HL-60 (cell line): ENCODE data around the gene CCSER1.

Source experiments
- POLR2AphosphoS5 ChIP-seq: IDR thresholded peaks from 2 replicates; pipeline ENCODE4 v1.6.1; 2012; ENCODE audit warnings: low read depth
- TF ChIP-seq, protein P1 (sequence below): IDR thresholded peaks from 2 replicates; pipeline ENCODE4 v1.6.1; 2012; ENCODE audit warnings: low read depth; ENCODE audit not compliant: insufficient replicate concordance

DNA sequence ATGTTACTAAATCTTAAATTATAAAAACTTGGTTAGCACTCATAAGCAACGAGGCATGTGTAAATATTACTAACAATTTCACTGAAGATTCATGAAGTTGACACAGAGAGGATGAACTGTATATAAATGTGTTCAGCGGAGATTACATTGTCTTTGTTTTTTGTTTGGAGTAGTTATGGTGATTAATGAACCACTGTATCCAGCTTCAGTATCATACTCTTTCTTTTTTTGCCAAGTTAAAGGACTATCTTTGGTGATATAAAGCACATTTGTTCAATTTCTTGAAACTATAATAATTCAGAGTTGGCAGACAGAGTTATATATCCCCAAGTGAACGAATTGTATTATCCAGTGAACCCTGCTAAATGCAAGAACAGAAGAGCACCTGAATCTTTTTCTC, 497.6 kb downstream of the CCSER1 start:
- TF ChIP-seq, protein P1, sequence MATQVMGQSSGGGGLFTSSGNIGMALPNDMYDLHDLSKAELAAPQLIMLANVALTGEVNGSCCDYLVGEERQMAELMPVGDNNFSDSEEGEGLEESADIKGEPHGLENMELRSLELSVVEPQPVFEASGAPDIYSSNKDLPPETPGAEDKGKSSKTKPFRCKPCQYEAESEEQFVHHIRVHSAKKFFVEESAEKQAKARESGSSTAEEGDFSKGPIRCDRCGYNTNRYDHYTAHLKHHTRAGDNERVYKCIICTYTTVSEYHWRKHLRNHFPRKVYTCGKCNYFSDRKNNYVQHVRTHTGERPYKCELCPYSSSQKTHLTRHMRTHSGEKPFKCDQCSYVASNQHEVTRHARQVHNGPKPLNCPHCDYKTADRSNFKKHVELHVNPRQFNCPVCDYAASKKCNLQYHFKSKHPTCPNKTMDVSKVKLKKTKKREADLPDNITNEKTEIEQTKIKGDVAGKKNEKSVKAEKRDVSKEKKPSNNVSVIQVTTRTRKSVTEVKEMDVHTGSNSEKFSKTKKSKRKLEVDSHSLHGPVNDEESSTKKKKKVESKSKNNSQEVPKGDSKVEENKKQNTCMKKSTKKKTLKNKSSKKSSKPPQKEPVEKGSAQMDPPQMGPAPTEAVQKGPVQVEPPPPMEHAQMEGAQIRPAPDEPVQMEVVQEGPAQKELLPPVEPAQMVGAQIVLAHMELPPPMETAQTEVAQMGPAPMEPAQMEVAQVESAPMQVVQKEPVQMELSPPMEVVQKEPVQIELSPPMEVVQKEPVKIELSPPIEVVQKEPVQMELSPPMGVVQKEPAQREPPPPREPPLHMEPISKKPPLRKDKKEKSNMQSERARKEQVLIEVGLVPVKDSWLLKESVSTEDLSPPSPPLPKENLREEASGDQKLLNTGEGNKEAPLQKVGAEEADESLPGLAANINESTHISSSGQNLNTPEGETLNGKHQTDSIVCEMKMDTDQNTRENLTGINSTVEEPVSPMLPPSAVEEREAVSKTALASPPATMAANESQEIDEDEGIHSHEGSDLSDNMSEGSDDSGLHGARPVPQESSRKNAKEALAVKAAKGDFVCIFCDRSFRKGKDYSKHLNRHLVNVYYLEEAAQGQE = no peak
- no peak for TF ChIP-seq POLR2AphosphoS5
